Activated CD4-positive, alpha-beta T cell treated with anti-CD3 and anti-CD28 coated beads, Interleukin-2, amount 10 ng/mL, durations not matched to agents 7 days and 5 days (primary cell): ENCODE results near the gene ZNF493. TPM values are rescaled to one million over a fixed set of nuclear protein-coding genes. Genes with fewer than 3 reads are reported as not detected.

Source experiments
- CTCF ChIA-PET: fragments of 350-600 bp; sonication (Branson Sonifier 250); formaldehyde crosslinking; loops from one replicate; lab custom pipeline; 2021; ENCODE audit warnings: antibody characterized with exemption; lab: Charles Lee
- POLR2A ChIA-PET: fragments of 350-600 bp; sonication (Branson Sonifier 250); formaldehyde crosslinking; loops from one replicate; lab custom pipeline; 2021; ENCODE audit warnings: antibody characterized with exemption; lab: Charles Lee
- DNase-seq: peaks from one replicate; pipeline ENCODE4 v3.0.0-alpha.2; 2020
- H3K27ac Mint-ChIP-seq: one replicate; pipeline ENCODE4 v1.8.0; 2021; ENCODE audit warnings: mild to moderate bottlenecking, moderate library complexity, mixed read lengths
- H3K27me3 Mint-ChIP-seq: one replicate; pipeline ENCODE4 v1.8.0; 2021; ENCODE audit warnings: mixed read lengths
- H3K36me3 Mint-ChIP-seq: one replicate; pipeline ENCODE4 v1.8.0; 2021; ENCODE audit warnings: low read depth, mixed read lengths
- H3K4me1 Mint-ChIP-seq: one replicate; pipeline ENCODE4 v1.8.0; 2021; ENCODE audit warnings: mixed read lengths
- H3K4me3 Mint-ChIP-seq: one replicate; pipeline ENCODE4 v1.8.0; 2021; ENCODE audit warnings: mild to moderate bottlenecking, moderate library complexity, mixed read lengths
- H3K9me3 Mint-ChIP-seq: one replicate; pipeline ENCODE4 v1.8.0; 2021; ENCODE audit warnings: mixed read lengths
- total RNA-seq, 2 experiments: library from RNA; stranded (reverse); gene quantifications; one replicate each; pipeline ENCODE4 v1.2.3, GENCODE V29; 2021

The ZNF493 gene
- total RNA-seq, 2 experiments from 2014 or later, result 22.7 to 23.3 TPM

DNA sequence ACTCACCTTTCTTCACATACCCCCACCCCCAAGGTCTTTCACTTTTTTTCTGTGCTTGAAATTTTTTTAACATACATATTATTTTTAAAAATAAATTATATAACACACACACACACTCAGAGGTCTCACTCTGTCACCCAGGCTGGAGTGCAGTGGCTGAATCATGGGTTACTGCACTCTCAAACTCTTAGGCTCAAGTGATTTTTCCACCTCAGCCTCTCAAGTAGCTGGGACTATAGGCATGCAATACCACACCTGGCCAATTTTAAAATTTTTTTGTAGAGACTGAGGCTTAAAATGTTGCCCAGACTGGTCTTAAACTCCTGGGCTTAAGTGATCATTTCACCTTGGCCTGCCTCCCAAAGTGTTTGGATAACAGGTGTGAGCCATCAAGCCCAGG lies 75.6 kb downstream of the ZNF493 start:
- POLR2A ChIA-PET, result no interaction called here
- DNase-seq, result no peak
- CTCF ChIA-PET, result interaction anchor here (0.6 kb wide), 2 partner anchors 311 to 1050 kb away, joined by 3 read pairs; no protein-coding TSS in a partner anchor
- Mint-ChIP-seq H3K9me3 (peaks cover 8% of the 10 kb centered on the region), H3K4me3 (no peak overlapping the region), H3K27me3 (no peaks in the 10 kb centered on the region), H3K27ac (no peak overlapping the region), H3K4me1 (peaks cover 8% of the 10 kb centered on the region), H3K36me3 (peaks cover 6% of the 10 kb centered on the region)

DNA sequence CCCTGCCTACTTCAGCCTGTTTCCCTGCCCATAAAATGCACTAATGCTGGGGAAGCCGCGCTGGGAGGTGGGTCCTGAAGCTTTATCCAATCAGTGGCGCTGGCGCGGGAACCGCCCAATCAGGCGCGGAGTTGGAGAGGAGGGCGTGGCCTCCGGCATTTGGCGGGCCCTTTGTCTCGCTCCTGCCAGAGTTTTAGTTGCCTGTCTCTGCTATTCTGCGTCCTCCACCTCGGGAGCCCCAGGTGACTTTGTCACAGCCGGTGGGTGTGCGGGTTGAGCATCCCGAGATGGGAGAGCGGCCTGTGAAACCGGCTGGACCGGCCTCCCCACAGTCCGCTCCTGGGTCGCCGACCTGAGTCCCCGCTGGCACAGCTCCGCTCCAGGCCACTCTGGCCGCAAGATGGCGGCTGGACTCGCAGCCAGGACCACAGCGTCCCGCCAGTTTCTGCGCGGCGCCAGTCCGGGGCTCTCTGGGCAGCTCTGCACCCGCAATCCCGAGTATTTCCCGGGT lies 77.8 kb downstream of the ZNF493 start:
- Mint-ChIP-seq H3K27ac (peak overlapping the region; percentile 82), H3K4me3 (peak overlapping the region; percentile 69), H3K27me3 (no peaks in the 10 kb centered on the region), H3K4me1 (peaks cover 8% of the 10 kb centered on the region), H3K36me3 (peaks cover 6% of the 10 kb centered on the region), H3K9me3 (peaks cover 4% of the 10 kb centered on the region)
- DNase-seq, result peak; percentile 83
- ChIA-PET CTCF (interaction anchor here (0.6 to 0.7 kb wide), 2 partner anchors 272 to 1063 kb away, joined by 3 to 4 read pairs; no protein-coding TSS in a partner anchor), POLR2A (interaction anchor here (0.6 kb wide), 2 partner anchors 31 to 32 kb away, joined by 4 read pairs; partner anchors contain the start of gene ZNF429)

Other genes with a start within 250 kb of the ZNF493 start
- gene ZNF708, start 67.7 kb upstream of the ZNF493 start, total RNA-seq, result 10 to 100 TPM; 22.4 to 22.5 TPM
- gene ZNF738, start 38.1 kb upstream of the ZNF493 start, total RNA-seq, result 10 to 100 TPM; 15.5 TPM
- gene ZNF429, start 108.5 kb downstream of the ZNF493 start, total RNA-seq, result 10 to 100 TPM; 11.4 to 12.7 TPM